HG02678 (cell line): ENCODE results near the gene TRAF3.
A peak's percentile ranks its signal among the peaks of the same experiment; 100 is the strongest.
"Not testable (repeated sequence)": the region's sequence is repeated elsewhere in the genome, so short reads cannot be mapped to it uniquely, and the experiment has no call there.

Source experiments
- ATAC-seq: cut with Tn5 transposase; IDR thresholded peaks from one replicate; pipeline ENCODE4 v1.9.1; 2021; ENCODE audit warnings: mild to moderate bottlenecking, moderate library complexity; ENCODE audit not compliant: unreplicated experiment

The TRAF3 gene

GRCh38 chr14:102883554-102883953, 106.3 kb downstream of the TRAF3 start:
- ATAC-seq = no peak

- ATAC-seq = no peak
Measured at GRCh38 chr14:102885737-102886447, 108.6 kb downstream of the TRAF3 start.

GRCh38 chr14:102888748-102889147, 111.5 kb downstream of the TRAF3 start:
- ATAC-seq = no peak

GRCh38 chr14:102889615-102890014, 112.4 kb downstream of the TRAF3 start:
- no peak for ATAC-seq

- ATAC-seq = no peak
Measured at GRCh38 chr14:102891111-102891510, 113.9 kb downstream of the TRAF3 start.

- ATAC-seq = no peak
Measured at GRCh38 chr14:102891556-102891955, 114.3 kb downstream of the TRAF3 start.

GRCh38 chr14:102892651-102893050, 115.4 kb downstream of the TRAF3 start:
- ATAC-seq = no peak

GRCh38 chr14:102893452-102893851, 116.2 kb downstream of the TRAF3 start:
- ATAC-seq = no peak

- ATAC-seq = not testable (repeated sequence)
Measured at GRCh38 chr14:102896735-102897134, 119.5 kb downstream of the TRAF3 start.

- no peak for ATAC-seq
Measured at GRCh38 chr14:102897299-102898027, 120.2 kb downstream of the TRAF3 start.

- no peak for ATAC-seq
Measured at GRCh38 chr14:102898298-102898697, 121.0 kb downstream of the TRAF3 start.

GRCh38 chr14:102898776-102899515, 121.7 kb downstream of the TRAF3 start:
- ATAC-seq = no peak

GRCh38 chr14:102899516-102899900, 122.3 kb downstream of the TRAF3 start:
- ATAC-seq = no peak

- ATAC-seq = peak; percentile 60
Measured at GRCh38 chr14:102900631-102901571, 123.7 kb downstream of the TRAF3 start.

GRCh38 chr14:102901633-102902032, 124.4 kb downstream of the TRAF3 start:
- ATAC-seq = peak; percentile 72

GRCh38 chr14:102902086-102902485, 124.8 kb downstream of the TRAF3 start:
- ATAC-seq = no peak

- ATAC-seq = no peak
Measured at GRCh38 chr14:102902523-102903247, 125.4 kb downstream of the TRAF3 start.

GRCh38 chr14:102903248-102903888, 126.1 kb downstream of the TRAF3 start:
- ATAC-seq = no peak

- no peak for ATAC-seq
Measured at GRCh38 chr14:102903889-102904512, 126.8 kb downstream of the TRAF3 start.
